ENCODE data around the gene RAD23B. TPM values are rescaled to one million over a fixed set of nuclear protein-coding genes. Genes with fewer than 3 reads are reported as not detected.

Gene RAD23B
- 10 to 100 TPM; 45.7 to 57.4 (median 50.5) TPM for total RNA-seq

- no peaks in the 10 kb centered on the region for H3K27me3 ChIP-seq
- peak; percentile 95 to 99 (median 99) for DNase-seq
- peaks cover 0 to 37% (median 8%) of the 10 kb centered on the region in 4 donors for H3K4me1 ChIP-seq
- H3K36me3 ChIP-seq: no peaks in the 10 kb centered on the region
- peak within 1 kb of the TSS; percentile 96 to 99 (median 99) for H3K27ac ChIP-seq
- no peaks in the 10 kb centered on the region for H3K9me3 ChIP-seq
- H3K4me3 ChIP-seq: peak within 1 kb of the TSS; percentile 89 to 100 (median 98)
- TF ChIP-seq POLR2A (IDR thresholded peaks at IDR 0.05) (peak; percentile 53 to 78), CTCF (IDR thresholded peaks at IDR 0.05) (no peak)
Observed at GRCh38 chr9:107282759-107283622, at the start of gene RAD23B. Gene RAD23B (plus strand): TSS chr9:107283279. CDS start chr9:107283630, 351 bp downstream.

GRCh38 chr9:107235765-107236442, 47.2 kb upstream of the RAD23B start:
- no peaks in the 10 kb centered on the region for H3K4me1 ChIP-seq
- H3K9me3 ChIP-seq: no peaks in the 10 kb centered on the region
- H3K27ac ChIP-seq: no peak overlapping the region
- no peak overlapping the region for H3K4me3 ChIP-seq
- H3K27me3 ChIP-seq: no peaks in the 10 kb centered on the region
- no peaks in the 10 kb centered on the region for H3K36me3 ChIP-seq
- no peak for DNase-seq
- TF ChIP-seq CTCF (IDR thresholded peaks at IDR 0.05): no peak
- no peak for TF ChIP-seq POLR2A (IDR thresholded peaks at IDR 0.05)

GRCh38 chr9:107237873-107238272, 45.2 kb upstream of the RAD23B start:
- no peak overlapping the region for H3K27ac ChIP-seq
- H3K27me3 ChIP-seq: no peaks in the 10 kb centered on the region
- H3K4me1 ChIP-seq: no peaks in the 10 kb centered on the region
- DNase-seq: no peak
- no peak overlapping the region for H3K4me3 ChIP-seq
- TF ChIP-seq CTCF (IDR thresholded peaks at IDR 0.05): no peak
- TF ChIP-seq POLR2A (IDR thresholded peaks at IDR 0.05): no peak
- H3K9me3 ChIP-seq: no peaks in the 10 kb centered on the region
- H3K36me3 ChIP-seq: no peaks in the 10 kb centered on the region

GRCh38 chr9:107239474-107239873, 43.6 kb upstream of the RAD23B start:
- no peak overlapping the region for H3K4me3 ChIP-seq
- TF ChIP-seq POLR2A (IDR thresholded peaks at IDR 0.05): no peak
- TF ChIP-seq CTCF (IDR thresholded peaks at IDR 0.05): peak in 4 of 6 experiments; percentile 37 to 63 (median 53)
- no peaks in the 10 kb centered on the region for H3K36me3 ChIP-seq
- no peak overlapping the region for H3K27ac ChIP-seq
- no peak for DNase-seq
- H3K27me3 ChIP-seq: no peaks in the 10 kb centered on the region
- H3K4me1 ChIP-seq: no peaks in the 10 kb centered on the region
- no peaks in the 10 kb centered on the region for H3K9me3 ChIP-seq

GRCh38 chr9:107240260-107240659, 42.8 kb upstream of the RAD23B start:
- no peaks in the 10 kb centered on the region for H3K36me3 ChIP-seq
- no peak overlapping the region for H3K27ac ChIP-seq
- H3K9me3 ChIP-seq: no peaks in the 10 kb centered on the region
- H3K4me1 ChIP-seq: no peaks in the 10 kb centered on the region
- no peak for TF ChIP-seq POLR2A (IDR thresholded peaks at IDR 0.05)
- no peak for DNase-seq
- H3K27me3 ChIP-seq: no peaks in the 10 kb centered on the region
- H3K4me3 ChIP-seq: no peak overlapping the region

Measured in Peyer's patch (tissue), 4 donors.